NCI-H748 (cell line): ENCODE data around the gene VSIG2.

Experiments
- DNase-seq: peaks from one replicate; lab custom pipeline; 2025; ENCODE audit not compliant: unreplicated experiment; lab: John Stamatoyannopoulos, UW

Gene VSIG2

DNA sequence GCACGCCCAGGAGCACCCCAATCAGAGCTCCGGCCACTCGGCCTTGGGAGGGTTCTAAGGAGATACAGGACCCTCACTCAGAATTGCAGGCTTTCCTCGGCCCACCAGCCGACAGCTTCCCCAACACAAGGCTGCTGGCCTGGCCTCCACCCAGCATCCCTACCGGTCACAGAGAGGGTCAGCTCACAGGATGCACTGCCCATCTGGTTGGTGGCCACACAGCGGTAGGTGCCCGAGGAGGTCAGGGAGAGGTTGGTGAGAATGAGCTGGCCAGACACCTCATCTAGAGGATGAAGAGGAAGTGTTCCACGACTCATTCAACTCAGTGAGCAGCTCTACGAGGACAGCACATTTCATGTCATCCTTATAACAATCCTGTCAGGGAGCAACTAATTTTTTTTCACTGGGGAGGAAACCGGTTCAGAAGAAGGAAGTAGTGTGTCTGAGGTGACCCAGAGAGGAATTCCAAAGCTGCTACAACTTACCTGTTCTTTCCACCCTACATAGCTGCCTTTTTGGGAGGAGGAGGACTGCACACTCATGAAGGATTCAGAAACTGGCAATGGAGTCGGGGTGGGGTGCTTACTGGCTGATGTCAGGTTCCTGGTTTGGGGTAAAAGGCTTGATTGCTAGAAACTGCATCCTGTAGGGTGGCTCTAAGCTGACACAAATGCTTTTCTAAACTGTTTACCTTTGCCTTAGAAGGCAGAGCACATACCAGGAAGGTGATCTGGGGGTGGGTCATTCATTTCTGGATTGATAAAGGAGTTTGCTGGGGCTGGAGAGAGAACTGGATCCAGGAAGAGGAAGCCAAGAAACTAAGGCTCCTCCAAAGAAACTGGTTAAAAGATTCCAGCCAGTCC lies 3.3 kb downstream of the VSIG2 start:
- no peak for DNase-seq

DNA sequence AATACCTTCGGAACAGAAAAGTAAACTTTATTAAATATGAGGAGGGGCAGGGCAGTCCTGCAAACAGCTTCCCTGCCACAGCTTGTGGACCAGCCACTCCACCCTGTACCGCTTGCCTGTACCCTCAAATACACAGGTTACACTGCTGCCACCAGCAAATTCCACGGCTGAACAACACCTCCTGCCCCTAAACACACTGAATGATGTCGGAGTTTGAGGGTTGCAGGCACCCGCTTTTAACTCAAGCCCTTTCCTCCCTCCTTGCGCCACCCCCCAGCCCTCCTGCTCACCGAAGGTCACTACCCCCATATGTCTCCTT lies 4.0 kb downstream of the VSIG2 start:
- no peak for DNase-seq

DNA sequence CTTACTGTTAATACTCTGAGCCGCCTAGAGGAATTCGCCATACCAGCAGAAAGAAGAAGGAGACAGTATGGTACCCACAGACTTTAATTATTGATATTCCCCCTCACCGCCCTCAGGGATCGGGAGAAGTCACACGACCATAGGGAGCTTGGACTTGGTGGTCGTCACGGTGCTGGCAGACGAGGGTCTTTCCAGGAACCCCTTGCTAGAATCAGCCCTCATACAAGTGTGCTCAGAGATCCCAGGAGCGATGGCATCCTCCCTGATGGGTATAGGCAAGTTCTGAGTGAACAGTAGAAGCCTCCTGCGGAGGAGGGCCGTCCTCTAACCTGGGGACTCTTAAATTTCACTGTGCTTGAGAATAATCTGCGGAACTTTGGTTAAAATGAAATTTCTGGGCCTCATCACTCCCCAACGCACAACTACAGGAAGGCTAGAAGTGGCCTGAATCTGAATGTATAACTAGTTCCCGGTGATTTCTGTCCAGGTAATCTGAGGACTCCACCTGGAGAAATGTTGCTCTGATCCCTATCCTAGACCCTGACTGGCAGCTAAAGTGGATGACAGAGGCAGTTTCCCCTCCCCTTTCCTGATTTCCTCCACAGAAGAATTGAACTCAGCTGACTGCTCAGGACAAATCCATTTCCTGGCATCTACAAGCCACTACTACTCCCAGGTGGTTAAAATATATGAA lies 4.5 kb downstream of the VSIG2 start:
- no peak for DNase-seq

DNA sequence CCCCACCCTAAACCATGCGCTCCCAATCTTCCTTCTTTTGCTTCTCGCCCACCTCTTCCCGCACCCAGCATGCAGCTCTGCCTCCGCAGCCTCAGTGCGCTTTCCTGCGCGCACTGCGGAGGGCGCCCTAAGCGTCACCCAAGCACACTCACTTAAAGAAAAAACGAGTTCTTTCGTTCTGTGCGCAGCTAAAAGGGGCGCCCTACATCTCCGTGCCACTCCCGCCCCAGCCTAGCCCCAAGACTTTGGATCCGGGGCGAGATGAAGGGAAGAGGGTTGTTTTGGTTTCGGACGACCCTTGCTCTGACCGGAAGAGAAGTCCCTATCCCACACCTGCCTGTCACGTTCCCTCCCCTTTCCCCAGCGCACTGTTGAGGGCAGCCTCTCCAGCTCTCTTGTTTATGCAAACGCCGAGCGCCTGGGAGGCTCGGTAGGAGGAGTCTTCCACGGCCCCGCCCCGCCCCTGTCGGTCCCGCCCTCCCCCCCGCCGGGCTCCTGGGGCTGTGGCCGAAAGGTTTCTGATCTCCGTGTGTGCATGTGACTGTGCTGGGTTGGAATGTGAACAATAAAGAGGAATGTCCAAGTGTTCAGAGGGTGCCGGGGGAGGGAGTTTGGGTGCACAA lies 5.3 kb downstream of the VSIG2 start:
- DNase-seq: peak; percentile 81

DNA sequence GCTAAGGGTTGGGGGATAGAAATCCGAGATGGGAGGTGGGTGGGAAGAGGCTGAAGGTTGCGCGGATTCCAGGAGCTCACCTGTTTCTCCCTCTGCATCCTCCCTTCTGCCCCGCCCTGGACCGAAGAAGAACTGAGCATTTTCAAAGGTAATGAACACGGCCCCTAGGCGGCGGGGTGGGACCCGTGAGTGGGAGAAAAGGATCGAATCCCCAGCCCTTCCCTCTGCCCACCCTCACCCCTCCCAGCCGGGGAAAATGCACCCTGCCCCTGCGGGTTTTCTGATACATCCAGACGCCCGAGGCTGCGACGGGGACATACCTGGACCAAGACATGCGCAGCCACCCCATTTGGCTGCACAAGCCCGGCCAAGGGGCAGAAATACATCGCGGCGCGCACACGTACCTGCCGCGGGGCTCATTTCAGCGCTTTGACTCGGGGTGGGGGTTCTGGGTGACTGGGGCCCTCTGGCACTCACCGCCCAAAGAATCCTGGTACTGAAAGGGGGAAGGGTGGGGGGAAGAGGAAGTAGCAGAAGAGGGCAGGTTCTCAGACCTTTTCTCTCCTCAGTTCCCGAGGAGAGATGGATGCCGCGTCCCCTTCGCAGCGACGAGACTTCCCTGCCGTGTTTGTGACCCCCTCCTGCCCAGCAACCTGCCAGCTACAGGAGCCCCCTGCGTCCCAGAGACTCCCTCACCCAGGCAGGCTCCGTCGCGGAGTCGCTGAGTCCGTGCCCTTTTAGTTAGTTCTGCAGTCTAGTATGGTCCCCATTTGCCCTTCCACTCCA lies 6.0 kb downstream of the VSIG2 start:
- DNase-seq: peak; percentile 37

DNA sequence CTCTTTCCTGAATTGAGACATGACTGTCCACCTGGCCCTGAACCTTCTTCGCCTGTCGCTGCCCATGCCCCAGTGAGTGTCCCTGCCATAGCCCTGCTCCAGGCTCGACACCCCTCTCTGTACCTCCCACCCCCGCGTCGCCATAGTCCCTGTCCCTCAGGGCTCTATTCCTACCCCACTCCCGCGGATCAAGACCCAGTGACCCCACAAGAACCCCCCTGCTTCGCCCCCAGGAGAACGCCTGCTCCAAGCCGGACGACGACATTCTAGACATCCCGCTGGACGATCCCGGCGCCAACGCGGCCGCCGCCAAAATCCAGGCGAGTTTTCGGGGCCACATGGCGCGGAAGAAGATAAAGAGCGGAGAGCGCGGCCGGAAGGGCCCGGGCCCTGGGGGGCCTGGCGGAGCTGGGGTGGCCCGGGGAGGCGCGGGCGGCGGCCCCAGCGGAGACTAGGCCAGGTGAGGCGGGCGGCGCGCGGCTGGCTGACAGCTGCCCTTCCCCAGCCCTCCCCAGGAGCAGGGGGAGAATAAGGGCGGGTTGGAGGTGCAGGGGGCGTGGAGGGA lies 6.7 kb downstream of the VSIG2 start:
- no peak for DNase-seq

DNA sequence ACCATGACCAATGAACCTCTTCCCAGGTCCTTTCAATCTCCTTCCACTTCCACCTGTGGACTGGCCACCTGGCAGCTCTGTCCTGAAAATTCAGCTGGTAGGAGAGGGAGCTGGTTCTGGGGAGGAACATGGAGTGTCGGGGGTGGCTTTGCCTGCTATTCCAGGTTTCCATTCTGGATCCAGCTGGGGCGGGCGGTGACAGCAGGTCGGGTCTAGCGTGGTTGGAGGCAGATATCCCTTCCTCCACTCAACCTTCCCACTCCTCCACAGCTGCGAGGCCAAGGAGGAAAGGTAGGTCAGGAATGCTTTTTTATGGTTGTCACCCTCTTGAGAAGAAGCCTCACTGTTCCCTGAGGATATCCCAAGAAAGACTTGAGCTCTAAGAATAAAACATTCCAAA lies 9.0 kb downstream of the VSIG2 start:
- no peak for DNase-seq

DNA sequence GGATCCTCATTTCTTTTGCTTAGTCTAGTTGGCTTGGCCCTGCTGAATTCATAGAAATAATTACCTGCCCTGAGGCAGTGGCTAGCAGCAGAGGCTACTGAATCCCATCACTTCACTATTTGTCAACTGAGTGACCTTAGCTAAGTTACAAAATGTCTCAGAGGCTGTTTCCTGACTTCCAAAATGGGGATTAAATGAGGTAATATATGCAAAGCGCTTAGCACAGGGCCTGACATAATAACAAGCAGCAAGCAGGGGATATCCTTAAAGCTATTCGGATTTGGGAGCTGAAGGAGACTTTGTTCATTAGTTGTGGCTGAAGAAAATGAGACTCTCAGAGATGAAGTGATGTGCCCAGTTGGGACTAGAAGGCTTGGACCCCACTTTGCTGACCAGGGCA lies 9.5 kb downstream of the VSIG2 start:
- DNase-seq: no peak

DNA sequence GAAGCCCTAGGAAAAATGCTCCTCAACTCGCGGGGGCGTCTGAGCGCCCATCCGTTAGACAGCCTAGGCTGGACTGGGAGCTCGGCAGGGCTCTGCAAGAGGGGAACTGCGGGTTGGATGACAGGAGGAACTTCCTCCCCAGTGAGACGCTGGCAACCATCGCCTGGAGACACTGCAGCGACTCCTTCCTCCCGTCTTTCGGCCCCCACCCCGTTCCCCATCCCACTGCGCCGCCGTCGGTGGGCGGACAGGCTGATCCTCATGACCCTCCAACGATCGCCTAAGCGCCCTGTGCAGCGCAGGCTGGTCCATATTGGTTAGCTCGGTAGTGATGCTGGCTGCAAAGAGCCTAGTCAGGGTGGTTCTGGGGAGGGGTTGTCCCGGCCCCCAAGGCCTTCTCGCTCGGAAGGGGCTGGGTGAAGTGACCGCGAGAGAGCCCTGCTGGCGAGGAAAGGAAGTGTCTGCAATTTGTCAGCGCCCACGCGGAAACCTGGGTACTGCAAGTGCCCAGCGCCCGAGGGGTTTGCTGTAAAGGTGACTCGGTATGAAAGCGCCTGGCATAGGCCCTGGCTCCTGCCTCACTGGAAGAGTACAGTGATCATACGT lies 11.7 kb downstream of the VSIG2 start:
- DNase-seq: peak; percentile 49

DNA sequence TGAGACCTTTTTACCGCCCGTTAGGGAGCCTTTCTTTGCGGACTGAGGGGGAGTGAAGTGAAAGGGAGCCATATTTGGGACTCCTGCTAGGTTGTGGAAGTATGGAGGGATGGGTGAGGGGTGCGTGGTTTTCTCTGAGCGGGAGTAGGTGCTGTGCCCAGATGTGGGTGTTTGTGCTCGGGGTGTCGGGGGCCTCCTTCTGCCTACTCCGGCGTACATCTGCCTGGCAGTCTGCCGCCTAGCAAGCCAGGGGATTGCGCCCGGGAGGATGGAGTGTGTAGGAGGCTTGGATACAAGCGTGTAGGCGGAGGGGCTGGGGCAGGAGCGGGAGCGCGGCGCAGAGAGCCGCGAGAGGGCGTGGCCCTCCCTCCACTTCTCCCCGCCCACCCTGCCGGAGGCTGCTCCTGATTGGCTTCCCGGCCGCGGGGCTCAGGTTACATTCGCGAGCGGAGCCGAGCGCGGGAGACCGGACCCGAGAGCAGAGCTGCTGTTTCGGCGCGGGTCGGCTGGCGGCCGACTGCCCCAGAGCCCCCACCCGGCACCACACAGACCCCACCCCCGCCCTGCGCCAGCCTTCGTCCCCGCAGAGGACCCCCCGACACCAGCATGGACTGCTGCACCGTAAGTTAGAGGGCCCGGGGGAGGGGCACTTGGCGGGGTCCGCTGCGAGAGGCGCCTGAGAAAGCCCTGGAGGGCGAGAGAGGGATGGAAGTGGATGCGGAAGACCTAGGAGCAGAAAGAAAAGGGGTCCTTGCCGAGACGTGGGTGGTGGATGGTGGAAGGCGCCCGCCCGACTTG lies 12.4 kb downstream of the VSIG2 start, which contains the start of gene NRGN:
NRGN (plus strand) TSS at position 464 of the 798 bp plus-strand sequence; CDS start at position 607, 143 bp downstream.
- peak; percentile 91 for DNase-seq

DNA sequence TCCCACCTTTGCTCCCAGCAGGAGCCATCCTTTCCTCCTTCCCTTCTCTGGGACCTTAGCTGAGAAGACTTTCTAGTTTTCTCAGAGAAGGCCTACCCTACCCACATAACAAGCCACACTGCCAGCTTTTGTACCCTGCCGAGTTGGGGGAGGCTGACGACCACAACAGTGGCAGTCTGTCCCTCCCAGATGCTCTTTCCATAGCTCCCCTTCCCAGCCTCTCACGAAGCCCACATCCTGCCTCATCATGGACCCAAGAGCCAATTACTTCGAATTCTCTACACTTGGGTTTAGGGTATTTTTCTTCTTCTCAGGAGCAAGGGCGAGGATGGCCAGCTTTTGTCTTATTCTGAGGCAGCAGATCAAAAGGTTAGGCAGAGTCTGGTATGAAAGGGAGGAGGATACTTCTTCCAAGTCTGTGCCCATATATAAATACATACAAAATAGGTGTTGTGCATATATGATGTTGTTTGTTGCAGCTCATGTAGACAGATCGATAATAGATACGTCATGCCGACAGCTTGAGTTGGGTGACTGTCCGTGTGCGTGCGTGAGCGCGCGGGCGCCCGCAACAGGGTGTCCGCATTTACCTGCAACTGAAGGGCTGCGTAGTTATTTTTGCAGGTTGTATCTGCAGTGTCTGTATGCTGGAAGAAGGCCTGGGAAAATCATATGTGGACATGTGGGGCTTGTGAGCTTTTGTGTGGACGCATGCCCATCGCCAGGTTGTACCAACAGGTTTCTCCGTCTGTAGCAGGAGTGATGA lies 13.2 kb downstream of the VSIG2 start:
- no peak for DNase-seq

DNA sequence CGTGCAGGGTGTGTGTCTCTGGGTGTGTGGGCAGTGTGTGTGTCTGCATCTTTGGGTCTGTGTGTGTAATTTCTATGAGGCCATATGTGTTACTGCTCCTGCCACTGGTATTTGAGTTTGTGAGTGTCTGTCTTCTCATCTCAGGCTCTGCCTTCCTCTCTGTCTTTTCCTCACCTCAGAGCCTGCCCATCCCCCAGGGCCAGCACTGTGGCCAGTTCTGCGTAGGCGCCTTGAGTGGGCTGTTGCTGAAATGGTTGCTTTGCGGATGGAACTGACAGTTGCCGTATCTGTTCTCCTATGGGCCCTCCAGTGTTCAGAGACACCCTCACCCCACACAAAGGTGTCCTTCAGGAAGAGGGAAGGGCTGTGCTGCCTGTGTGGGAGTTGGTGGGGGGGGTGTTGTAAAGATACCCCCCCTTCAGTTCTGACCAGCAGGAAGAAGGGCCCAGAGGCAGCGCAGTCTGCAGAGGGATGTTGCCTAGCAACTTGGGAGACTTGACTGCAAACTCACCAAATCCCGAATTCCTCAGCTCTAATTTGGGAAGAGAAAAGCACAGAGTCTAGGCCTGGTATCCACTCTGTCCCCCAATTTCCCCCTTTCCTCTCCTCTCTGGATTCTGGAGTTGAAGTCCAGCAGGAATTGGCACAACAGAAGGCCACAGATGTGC lies 14.3 kb downstream of the VSIG2 start:
- no peak for DNase-seq

DNA sequence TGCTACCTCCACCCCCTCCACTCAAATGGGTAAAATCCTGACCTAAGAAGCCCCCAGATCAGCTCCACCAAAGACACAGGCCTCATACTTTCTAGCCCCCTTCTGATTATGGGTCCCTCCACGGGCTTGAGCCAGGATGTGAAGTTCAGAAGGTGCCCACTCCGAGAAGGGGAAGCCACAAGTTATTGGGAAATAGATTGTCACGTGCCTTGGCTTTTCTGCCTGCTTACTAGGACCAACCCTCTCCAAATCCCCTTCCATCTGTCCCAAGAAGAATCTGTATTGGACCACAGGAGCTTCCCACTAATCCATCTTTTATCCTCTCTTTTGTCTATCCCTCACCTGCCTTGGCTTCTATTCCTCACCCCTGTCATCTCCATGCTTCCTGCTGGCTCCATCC lies 15.3 kb downstream of the VSIG2 start:
- DNase-seq: no peak

DNA sequence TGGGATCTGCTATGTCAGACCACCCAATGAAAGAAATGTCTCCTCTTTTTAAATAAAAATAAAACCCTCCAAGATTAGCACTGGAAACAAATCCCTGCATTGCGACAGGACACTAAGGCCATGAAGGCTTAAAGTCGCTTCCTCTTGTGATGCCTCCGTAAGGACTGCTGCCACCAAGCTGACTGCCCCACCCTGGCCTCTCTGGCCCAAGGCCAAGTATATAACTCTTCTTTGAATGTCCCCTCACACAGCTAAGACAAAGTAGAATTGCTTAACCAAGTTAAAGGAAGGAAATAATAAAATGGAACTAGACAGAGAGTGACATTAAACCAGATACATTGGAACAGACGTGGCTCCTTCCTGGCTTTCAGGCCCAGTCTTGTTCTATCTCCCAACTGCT lies 19.8 kb downstream of the VSIG2 start:
- no peak for DNase-seq

DNA sequence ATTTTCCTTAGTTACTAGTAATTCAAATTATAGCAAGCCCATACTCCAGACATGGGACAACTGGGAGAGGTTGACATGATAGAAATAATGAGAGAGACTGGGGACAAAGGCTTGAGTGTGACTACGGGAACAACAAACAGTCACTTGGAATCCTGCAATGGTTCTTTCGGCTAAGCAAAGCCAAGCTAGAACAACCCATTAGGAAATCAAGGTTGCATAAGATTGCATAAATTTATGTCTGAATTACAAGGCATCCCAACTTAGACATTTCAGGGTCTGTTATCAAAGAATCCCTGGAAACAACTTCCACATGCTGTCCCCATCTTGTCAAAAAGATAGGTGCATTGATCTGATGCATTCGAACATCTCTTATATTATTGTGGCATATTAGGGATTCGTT lies 22.5 kb downstream of the VSIG2 start:
- DNase-seq: no peak

DNA sequence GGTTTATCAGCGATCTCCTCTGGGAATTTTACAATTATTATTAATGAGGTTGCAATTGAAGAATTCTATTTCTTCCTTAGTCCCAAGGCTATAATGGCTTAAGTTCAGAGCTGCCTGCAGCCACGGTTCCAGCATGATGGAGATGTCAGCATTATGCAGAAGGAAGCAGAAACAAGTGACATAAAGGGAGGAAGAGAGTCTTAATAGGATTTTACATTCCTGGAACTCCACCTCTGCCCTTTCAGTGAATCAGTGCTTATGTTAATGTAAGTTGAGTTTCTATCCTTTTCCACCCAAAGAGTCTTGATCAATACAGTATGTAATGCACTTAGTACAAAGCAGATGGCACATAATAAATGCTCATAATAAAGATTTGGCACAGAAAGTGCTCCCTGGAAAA lies 23.9 kb downstream of the VSIG2 start:
- DNase-seq: no peak

DNA sequence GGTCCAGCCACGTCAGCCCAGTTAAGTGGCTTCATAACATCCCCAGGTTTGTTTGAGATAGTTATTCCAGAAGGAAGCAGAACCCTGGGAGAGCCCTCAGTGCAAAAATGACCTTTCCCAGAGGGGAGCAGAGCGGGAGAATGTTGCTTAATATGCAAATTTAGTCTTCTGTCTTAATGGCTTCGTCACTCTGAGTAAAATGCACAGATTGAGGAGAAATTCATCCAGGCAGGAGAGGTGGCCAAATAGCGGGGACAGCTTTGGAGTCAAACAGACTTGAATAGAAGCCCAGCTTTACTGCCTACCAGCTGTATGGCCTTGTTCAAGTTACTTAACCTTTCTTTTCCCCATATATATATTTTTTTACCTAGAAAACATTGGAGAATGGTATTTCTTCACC lies 24.6 kb downstream of the VSIG2 start:
- no peak for DNase-seq

DNA sequence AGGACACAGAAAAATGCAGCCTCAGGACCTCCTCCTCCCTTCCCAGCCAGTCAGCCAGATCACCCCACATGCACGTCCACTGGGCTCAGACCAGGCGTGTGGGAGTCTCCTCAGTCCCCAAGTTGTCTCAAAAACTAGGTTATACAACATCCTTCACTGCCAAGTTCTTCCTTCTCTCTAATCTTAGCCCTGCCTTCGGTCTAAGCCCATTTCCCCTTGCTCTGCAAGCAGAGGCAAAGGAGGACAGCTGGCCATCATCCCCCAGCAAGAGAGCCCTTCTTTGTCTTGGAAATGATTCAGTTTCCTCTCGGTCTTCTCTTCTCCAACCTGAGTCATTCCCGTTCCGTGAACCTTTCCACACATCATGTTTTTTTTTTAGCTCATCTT lies 26.3 kb downstream of the VSIG2 start:
- DNase-seq: no peak
